Endothelial cell of umbilical vein (primary cell): Measurements from ENCODE around the gene PCTP. TPM values are rescaled to one million over a fixed set of nuclear protein-coding genes. Genes with fewer than 3 reads are reported as not detected.

Experiments
- BruUV-seq: library from RNA; stranded (reverse); fragments of 400-500 nt; replicated peaks from 2 replicates; lab custom pipeline; 2021; lab: Mats Ljungman, UMichigan
- CTCF ChIA-PET: fragments of 300-600, 350-600 bp; sonication (Branson Sonifier 250); formaldehyde crosslinking; loops from one replicate; lab custom pipeline; 2021; ENCODE audit warnings: antibody characterized with exemption, inconsistent platforms; lab: Charles Lee
- POLR2A ChIA-PET: fragments of 300-600, 350-600 bp; sonication (Branson Sonifier 250); formaldehyde crosslinking; loops from one replicate; lab custom pipeline; 2021; ENCODE audit warnings: antibody characterized with exemption, inconsistent platforms; lab: Charles Lee
- DNase-seq: peaks from one replicate; pipeline ENCODE4 v3.0.0-alpha.2; 2011; ENCODE audit warnings: low read depth, low spot score
- FAIRE-seq: peaks from 2 replicates; lab custom pipeline; 2011; peaks lifted over from hg19 to GRCh38; lab: Jason Lieb, UNC
- H2AFZ ChIP-seq: 2 replicates; pipeline ENCODE4 v1.6.0; 2012; ENCODE audit warnings: low read depth, low read length, control low read depth, inconsistent platforms
- H3K27ac ChIP-seq: 2 replicates; pipeline ENCODE4 v1.5.1; 2011; ENCODE audit warnings: low read depth, mild to moderate bottlenecking, control low read depth, low read length, moderate library complexity; ENCODE audit not compliant: insufficient read depth
- H3K27me3 ChIP-seq, 2 experiments: 2 replicates each; pipeline versions ENCODE4 v1.6.0 to v1.6.1; 2011; ENCODE audit warnings: low read length in 2 of 2, mixed read lengths in 1 of 2; ENCODE audit not compliant: control insufficient read depth in 2 of 2, insufficient read depth in 2 of 2
- H3K36me3 ChIP-seq, 2 experiments: 2 replicates in 1 of 2; 3 replicates in 1 of 2; pipeline ENCODE4 v1.5.1; 2011; ENCODE audit warnings: low read length in 2 of 2, mild to moderate bottlenecking in 1 of 2, moderate library complexity in 1 of 2; ENCODE audit not compliant: control insufficient read depth in 2 of 2, insufficient read depth in 2 of 2; ENCODE audit errors: extremely low read depth in 1 of 2
- H3K4me1 ChIP-seq: 3 replicates; pipeline ENCODE4 v1.5.1; 2011; ENCODE audit warnings: mild to moderate bottlenecking, low read length; ENCODE audit not compliant: control insufficient read depth, insufficient read depth; ENCODE audit errors: extremely low read depth
- H3K4me2 ChIP-seq: 2 replicates; pipeline ENCODE4 v1.6.1; 2011; ENCODE audit warnings: low read length, control low read depth, mixed read lengths; ENCODE audit not compliant: insufficient read depth
- H3K4me3 ChIP-seq, 3 experiments: fragments of 200-600 bp in 1 of 3; sonication (generic), shearing (Covaris generic) in 1 of 3; replicated peaks in 1 of 3; 2 replicates each; pipeline ENCODE4 v1.5.1; 2011 to 2016; ENCODE audit warnings: control low read depth in 3 of 3, low read length in 3 of 3, mild to moderate bottlenecking in 2 of 3, inconsistent platforms in 1 of 3, low read depth in 1 of 3, moderate library complexity in 1 of 3; ENCODE audit not compliant: insufficient read depth in 1 of 3
- H3K79me2 ChIP-seq: 2 replicates; pipeline ENCODE4 v1.6.0; 2012; ENCODE audit warnings: low read length, inconsistent platforms; ENCODE audit not compliant: control insufficient read depth, insufficient read depth
- H3K9ac ChIP-seq: replicated peaks from 2 replicates; pipeline ENCODE3; 2011; ENCODE audit warnings: low read length, control low read depth; ENCODE audit not compliant: insufficient read depth; ENCODE audit errors: extremely low read depth
- H3K9me1 ChIP-seq: replicated peaks from 3 replicates; pipeline ENCODE4 v1.6.0; 2011; ENCODE audit warnings: mild to moderate bottlenecking, low read length; ENCODE audit not compliant: control insufficient read depth, insufficient read depth; ENCODE audit errors: extremely low read depth
- H3K9me3 ChIP-seq: replicated peaks from 2 replicates; pipeline ENCODE4 v1.5.1; 2012; ENCODE audit warnings: low read length, inconsistent platforms; ENCODE audit not compliant: control insufficient read depth, insufficient read depth
- H4K20me1 ChIP-seq: replicated peaks from 2 replicates; pipeline ENCODE3; 2011; ENCODE audit warnings: mild to moderate bottlenecking, low read length; ENCODE audit not compliant: control insufficient read depth, insufficient read depth; ENCODE audit errors: extremely low read depth
- GATA2 ChIP-seq: IDR thresholded peaks from 2 replicates; pipeline ENCODE4 v1.7.0; 2011; ENCODE audit warnings: low read depth, mild to moderate bottlenecking, moderate library complexity, mixed read lengths, low read length; ENCODE audit not compliant: insufficient read length, insufficient read depth
- JUN ChIP-seq: IDR thresholded peaks from 2 replicates; pipeline ENCODE4 v1.6.1; 2011; ENCODE audit warnings: borderline replicate concordance, low read depth; ENCODE audit not compliant: insufficient read length, insufficient read depth
- POLR2AphosphoS5 ChIP-seq: IDR thresholded peaks from 2 replicates; pipeline ENCODE4 v1.6.1; 2012; ENCODE audit warnings: low read depth, mild to moderate bottlenecking, control low read depth, low read length, moderate library complexity; ENCODE audit not compliant: insufficient read depth
- dilution Hi-C: fragments of 300-500 bp; cut with MboI; formaldehyde crosslinking; loops from one replicate; pipeline ENCODE4 v1.15.0; 2019; ENCODE audit warnings: low sequenced_read_pairs; ENCODE audit not compliant: extremely low pct_ligation_motif_present
- intact Hi-C: fragments of 100-400 bp; cut with micrococcal nuclease; formaldehyde crosslinking; loops from one replicate; pipeline ENCODE4 v1.10.0; 2022
- polyA plus RNA-seq, 4 experiments: library from polyadenylated mRNA; depleted of rRNA in 3 of 4; stranded (reverse) in 3 of 4; unstranded in 1 of 4; fragments of >200 nt; gene quantifications; 2 replicates each; pipeline versions ENCODE4 v1.2.1 to v1.2.3, GENCODE V29; 2011 to 2012; ENCODE audit warnings: missing spikeins in 1 of 4
- total RNA-seq: library from RNA; stranded (reverse); gene quantifications from 2 replicates; pipeline ENCODE4 v1.2.3, GENCODE V29; 2021
- TF ChIP-seq, protein P1 (sequence below), 2 donors: IDR thresholded peaks; 1 replicate in 1 of 2; 2 replicates in 1 of 2; pipeline ENCODE4 v1.5.1; 2011; ENCODE audit warnings: low read length in 2 of 2, mild to moderate bottlenecking in 2 of 2, moderate library complexity in 2 of 2, control low read depth in 1 of 2, inconsistent platforms in 1 of 2, low read depth in 1 of 2; ENCODE audit not compliant: insufficient read depth in 1 of 2; ENCODE audit errors: extremely low read depth in 1 of 2

PCTP gene
- total and polyA plus RNA-seq, 2 donors (not counting 3 experiments of a cell fraction or from before 2014, with no cell fraction given) = 13.5 to 18.3 TPM

DNA sequence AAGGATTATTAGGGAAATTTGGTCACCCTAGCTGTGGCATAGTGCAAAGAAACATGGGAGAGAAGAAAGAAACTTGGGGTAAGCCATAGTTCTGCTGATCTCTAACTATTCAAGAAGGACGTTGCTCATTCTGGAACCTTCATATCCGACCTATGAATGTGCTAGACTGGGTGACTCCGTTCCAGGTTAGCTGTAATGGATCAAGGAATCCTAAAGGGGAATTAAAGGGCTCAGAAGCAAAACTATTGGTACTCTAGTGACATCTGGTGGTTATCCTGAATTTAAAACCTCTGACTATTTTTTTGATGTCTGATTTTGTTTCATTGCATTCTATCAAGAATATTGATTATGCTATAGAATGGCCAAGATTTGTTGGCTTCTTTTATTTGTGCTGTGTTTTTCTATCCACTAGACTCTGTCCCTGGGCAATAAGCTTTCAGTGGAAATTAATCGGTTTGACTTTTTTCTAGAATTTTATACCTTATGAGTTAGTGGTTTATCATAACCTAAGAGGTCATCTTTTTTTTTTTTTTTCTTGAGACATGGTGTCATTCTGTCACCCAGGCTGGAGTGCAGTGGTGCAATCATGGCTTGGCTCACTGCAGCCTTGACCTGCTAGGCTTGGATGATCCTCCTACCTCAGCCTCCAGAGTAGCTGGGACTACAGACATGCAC, 19.5 kb downstream of the PCTP start:
- H2AFZ ChIP-seq = no peak overlapping the region
- no peak overlapping the region for H3K9ac ChIP-seq
- H3K9me1 ChIP-seq = no peaks in the 10 kb centered on the region
- dilution Hi-C loops = no loop called here
- BruUV-seq = no TSS peak
- DNase-seq (peak; percentile 49), FAIRE-seq (peak; percentile 92)
- H3K79me2 ChIP-seq = peaks cover 2% of the 10 kb centered on the region
- TF ChIP-seq, protein P1, sequence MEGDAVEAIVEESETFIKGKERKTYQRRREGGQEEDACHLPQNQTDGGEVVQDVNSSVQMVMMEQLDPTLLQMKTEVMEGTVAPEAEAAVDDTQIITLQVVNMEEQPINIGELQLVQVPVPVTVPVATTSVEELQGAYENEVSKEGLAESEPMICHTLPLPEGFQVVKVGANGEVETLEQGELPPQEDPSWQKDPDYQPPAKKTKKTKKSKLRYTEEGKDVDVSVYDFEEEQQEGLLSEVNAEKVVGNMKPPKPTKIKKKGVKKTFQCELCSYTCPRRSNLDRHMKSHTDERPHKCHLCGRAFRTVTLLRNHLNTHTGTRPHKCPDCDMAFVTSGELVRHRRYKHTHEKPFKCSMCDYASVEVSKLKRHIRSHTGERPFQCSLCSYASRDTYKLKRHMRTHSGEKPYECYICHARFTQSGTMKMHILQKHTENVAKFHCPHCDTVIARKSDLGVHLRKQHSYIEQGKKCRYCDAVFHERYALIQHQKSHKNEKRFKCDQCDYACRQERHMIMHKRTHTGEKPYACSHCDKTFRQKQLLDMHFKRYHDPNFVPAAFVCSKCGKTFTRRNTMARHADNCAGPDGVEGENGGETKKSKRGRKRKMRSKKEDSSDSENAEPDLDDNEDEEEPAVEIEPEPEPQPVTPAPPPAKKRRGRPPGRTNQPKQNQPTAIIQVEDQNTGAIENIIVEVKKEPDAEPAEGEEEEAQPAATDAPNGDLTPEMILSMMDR (IDR thresholded peaks at IDR 0.05; ENCODE audit: extremely low read depth in 1 of 2, insufficient read depth in 1 of 2, low read depth in 1 of 2, low read length in 2 of 2) = peak; percentile 31 to 33
- no peak for TF ChIP-seq GATA2
- no peak for TF ChIP-seq POLR2AphosphoS5
- no peak for TF ChIP-seq JUN
- H3K4me2 ChIP-seq = no peak overlapping the region
- no peak overlapping the region for H3K27ac ChIP-seq
- ChIA-PET CTCF (interaction anchor here (0.7 to 4.5 kb wide), 28 partner anchors 12 to 945 kb away, joined by 3 to 86 read pairs (median 5); partner anchors contain the start of genes PCTP and TMEM100), POLR2A (no interaction called here)
- peaks cover 7 to 21% of the 10 kb centered on the region in 2 experiments for H3K36me3 ChIP-seq
- H3K4me1 ChIP-seq = no peaks in the 10 kb centered on the region
- no peaks in the 10 kb centered on the region for H3K27me3 ChIP-seq
- no peak overlapping the region for H3K4me3 ChIP-seq
- no peaks in the 10 kb centered on the region for H3K9me3 ChIP-seq
- no peaks in the 10 kb centered on the region for H4K20me1 ChIP-seq
- intact Hi-C loops = loop anchor here (1.0 to 10.0 kb wide), 6 partner anchors 36 to 544 kb away; no protein-coding TSS in a partner anchor
